ENCODE data around the gene SPRED2.

SPRED2 gene

GRCh38 chr2:65311049-65311448 lies 121.3 kb downstream of the SPRED2 start:
- DNase-seq (ENCODE audit: low read depth, low spot score), result no peak

- DNase-seq (ENCODE audit: low read depth, low spot score), result no peak
Measured at GRCh38 chr2:65309699-65310098, 122.7 kb downstream of the SPRED2 start.

GRCh38 chr2:65305934-65306333 lies 126.5 kb downstream of the SPRED2 start:
- no peak for DNase-seq (ENCODE audit: low read depth, low spot score)

GRCh38 chr2:65300761-65301711 lies 131.4 kb downstream of the SPRED2 start:
- DNase-seq (ENCODE audit: low read depth, low spot score), result peak; percentile 95

- DNase-seq (ENCODE audit: low read depth, low spot score), result peak; percentile 71
Measured at GRCh38 chr2:65300134-65300760, 132.2 kb downstream of the SPRED2 start.

- DNase-seq (ENCODE audit: low read depth, low spot score), result peak; percentile 54
Measured at GRCh38 chr2:65299246-65299645, 133.2 kb downstream of the SPRED2 start.

- no peak for DNase-seq (ENCODE audit: low read depth, low spot score)
Measured at GRCh38 chr2:65298089-65298488, 134.3 kb downstream of the SPRED2 start.

GRCh38 chr2:65297544-65297943 lies 134.9 kb downstream of the SPRED2 start:
- DNase-seq (ENCODE audit: low read depth, low spot score), result no peak

GRCh38 chr2:65296971-65297370 lies 135.4 kb downstream of the SPRED2 start:
- DNase-seq (ENCODE audit: low read depth, low spot score), result no peak

- no peak for DNase-seq (ENCODE audit: low read depth, low spot score)
Measured at GRCh38 chr2:65294701-65295100, 137.7 kb downstream of the SPRED2 start.

- DNase-seq (ENCODE audit: low read depth, low spot score), result no peak
Measured at GRCh38 chr2:65294136-65294535, 138.3 kb downstream of the SPRED2 start.

GRCh38 chr2:65293376-65293775 lies 139.0 kb downstream of the SPRED2 start:
- DNase-seq (ENCODE audit: low read depth, low spot score), result no peak

- DNase-seq (ENCODE audit: low read depth, low spot score), result no peak
Measured at GRCh38 chr2:65292461-65293011, 139.9 kb downstream of the SPRED2 start.

- no peak for DNase-seq (ENCODE audit: low read depth, low spot score)
Measured at GRCh38 chr2:65292106-65292400, 140.3 kb downstream of the SPRED2 start.

- no peak for DNase-seq (ENCODE audit: low read depth, low spot score)
Measured at GRCh38 chr2:65291216-65292105, 140.9 kb downstream of the SPRED2 start.

GRCh38 chr2:65287364-65287763 lies 145.0 kb downstream of the SPRED2 start:
- DNase-seq (ENCODE audit: low read depth, low spot score), result no peak

- no peak for DNase-seq (ENCODE audit: low read depth, low spot score)
Measured at GRCh38 chr2:65282477-65283053, 149.8 kb downstream of the SPRED2 start.

GRCh38 chr2:65281627-65282351 lies 150.6 kb downstream of the SPRED2 start:
- DNase-seq (ENCODE audit: low read depth, low spot score), result no peak

- no peak for DNase-seq (ENCODE audit: low read depth, low spot score)
Measured at GRCh38 chr2:65279756-65280155, 152.6 kb downstream of the SPRED2 start.

- DNase-seq (ENCODE audit: low read depth, low spot score), result peak; percentile 58
Measured at GRCh38 chr2:65278531-65278981, 153.8 kb downstream of the SPRED2 start.

All from astrocyte of the hippocampus (primary cell).